GM21825 (cell line): ENCODE measurements around the gene INO80D.
"Not testable (repeated sequence)": the region's sequence is repeated elsewhere in the genome, so short reads cannot be mapped to it uniquely, and the experiment has no call there.

Source experiments
- ATAC-seq: cut with Tn5 transposase; IDR thresholded peaks from one replicate; pipeline ENCODE4 v1.9.1; 2021; ENCODE audit warnings: mild to moderate bottlenecking, moderate library complexity; ENCODE audit not compliant: unreplicated experiment

The INO80D gene

DNA sequence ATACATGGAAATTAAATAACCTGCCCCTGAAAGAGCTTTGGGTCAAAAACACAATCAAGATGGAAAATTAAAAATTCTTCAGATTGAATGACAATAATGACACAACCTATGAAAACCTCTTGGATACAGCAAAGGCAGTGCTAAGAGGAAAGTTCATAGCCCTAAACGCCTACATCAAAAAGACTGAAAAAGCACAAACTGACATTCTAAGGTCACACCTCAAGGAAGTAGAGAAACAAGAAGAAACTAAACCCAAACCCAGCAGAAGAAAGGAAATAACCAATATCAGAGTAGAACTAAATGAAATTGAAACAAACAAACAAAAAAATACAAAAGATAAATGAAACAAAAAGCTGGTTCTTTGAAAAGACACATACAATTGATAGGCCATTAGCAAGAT lies 52.5 kb downstream of the INO80D start:
- ATAC-seq = not testable (repeated sequence)

DNA sequence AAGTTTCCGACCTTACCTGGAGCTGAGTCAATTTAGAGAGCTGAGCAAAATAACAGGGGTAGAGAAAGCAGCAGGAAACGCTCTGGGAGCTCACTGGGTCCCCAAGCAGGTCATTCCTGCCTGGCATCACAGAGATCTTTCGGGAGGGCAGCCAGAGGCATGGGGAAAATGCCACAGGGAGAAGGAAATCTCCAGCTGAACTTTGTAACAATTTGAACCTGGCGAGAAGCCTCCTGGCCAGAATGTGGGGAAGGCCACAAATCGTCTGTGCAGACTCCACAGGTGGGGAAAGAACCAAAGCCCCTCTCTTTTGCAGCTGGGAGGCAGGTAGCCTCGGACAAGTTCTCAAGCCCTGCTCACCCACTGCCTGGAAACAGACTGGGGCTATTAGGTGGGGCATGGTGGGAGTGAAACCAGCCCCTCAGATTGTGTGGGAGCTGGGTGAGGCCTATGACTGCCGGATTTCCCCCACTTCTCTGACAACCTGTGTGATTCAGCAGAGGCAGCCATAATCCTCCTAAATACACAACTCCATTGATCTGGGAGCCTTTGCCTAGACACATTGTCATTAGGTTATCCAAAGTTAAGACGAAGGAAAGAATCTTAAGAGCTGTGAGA lies 53.9 kb downstream of the INO80D start:
- no peak for ATAC-seq

DNA sequence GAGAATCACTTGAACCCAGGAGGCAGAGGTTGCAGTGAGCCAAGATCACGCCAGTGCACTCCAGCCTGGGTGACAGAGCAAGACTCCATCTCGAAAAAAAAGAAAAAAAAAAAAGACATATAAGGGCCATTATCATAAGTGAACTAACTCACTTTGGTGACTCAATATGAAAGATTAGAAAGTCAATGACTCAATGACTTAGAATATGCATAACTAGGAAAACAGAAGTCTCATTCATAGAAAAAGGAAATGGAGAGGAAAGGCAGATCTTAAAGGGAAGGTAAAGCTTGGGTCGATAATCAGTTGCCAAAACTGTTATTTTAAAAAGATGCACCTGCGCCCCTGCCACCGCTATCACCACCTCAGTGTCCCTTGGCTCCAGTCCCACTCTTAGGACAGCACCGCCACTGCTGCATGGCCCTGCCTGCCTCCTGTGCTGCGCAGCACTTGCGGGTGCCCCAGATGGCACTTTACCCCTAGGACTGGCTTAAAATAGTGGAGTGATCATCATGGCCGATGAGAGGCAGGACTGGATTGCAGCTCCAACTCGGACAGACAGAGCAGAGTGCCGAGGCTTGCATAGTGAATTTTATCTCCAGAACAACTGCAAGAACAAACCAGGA lies 54.7 kb downstream of the INO80D start:
- ATAC-seq = peak; percentile 79

- ATAC-seq = no peak
Measured at GRCh38 chr2:206028101-206028500, 57.9 kb downstream of the INO80D start.

GRCh38 chr2:206023183-206023582 lies 62.8 kb downstream of the INO80D start:
- ATAC-seq = no peak

- no peak for ATAC-seq
Measured at GRCh38 chr2:206020171-206020570, 65.8 kb downstream of the INO80D start.

- ATAC-seq = not testable (repeated sequence)
Measured at GRCh38 chr2:206015746-206016145, 70.2 kb downstream of the INO80D start.

DNA sequence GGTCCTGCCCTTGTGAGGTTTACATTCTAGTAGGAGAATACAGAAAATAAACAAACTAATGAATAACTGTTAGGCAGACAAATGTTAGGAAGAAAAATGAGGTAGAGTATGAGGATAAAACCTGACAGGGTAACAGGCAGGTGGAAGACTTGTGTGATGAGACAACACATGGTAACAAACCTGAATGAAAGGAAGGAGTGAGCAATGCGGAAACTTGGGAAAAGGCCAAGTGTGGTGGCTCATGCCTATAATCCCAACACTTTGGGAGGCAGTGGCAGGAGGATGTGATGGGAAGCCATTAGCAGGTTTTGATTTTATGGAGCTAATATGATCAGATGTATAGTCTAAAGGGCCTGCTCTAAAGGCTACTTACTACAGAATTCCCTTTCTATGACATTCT lies 74.2 kb downstream of the INO80D start:
- no peak for ATAC-seq

DNA sequence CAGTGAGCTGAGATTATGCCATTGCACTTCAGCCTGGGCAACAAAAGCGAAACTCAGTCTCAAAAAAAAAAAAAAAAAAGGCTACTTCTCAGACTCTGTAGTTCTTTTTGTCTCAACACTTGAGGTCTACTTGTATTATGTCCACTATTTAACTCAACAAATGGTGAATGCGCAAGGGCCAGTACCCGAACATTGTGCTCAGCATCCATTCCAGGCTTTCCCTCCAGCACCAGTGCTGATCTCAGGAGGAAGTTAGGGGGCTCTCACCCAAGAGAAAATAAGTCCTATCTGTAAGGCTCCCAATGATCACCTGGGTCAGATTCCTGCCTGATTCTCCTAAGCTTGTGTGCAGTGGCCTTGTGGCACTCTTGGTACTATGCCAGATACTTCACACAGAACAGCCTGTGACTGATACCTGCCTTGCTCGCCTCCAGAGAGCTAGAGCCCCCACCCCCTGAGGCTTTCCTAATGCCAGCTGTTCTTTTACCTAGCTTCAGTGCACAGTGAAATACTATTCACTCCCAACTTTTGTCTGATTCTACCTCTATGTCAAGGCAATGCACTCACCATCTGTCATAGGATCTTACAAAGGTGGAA lies 74.9 kb downstream of the INO80D start:
- ATAC-seq = no peak

- peak; percentile 63 for ATAC-seq
Measured at GRCh38 chr2:206004004-206004693, 81.8 kb downstream of the INO80D start.

DNA sequence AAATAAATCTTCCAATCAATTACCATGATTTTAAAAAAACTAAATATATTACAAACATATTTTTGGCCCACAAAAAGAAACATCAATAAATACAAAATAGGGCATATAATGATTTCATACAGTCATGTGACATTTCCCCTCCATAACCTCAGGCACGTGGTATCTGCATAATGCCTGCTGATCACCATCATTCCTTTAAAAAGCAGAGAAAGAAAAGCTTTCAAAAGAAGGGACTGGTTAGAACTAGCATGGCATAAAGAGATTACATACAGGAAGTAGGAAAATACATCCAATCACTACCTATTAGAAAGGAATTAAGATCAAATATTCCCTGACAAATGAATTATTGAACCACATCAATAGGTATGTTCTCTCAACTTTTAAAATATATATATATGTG lies 83.5 kb downstream of the INO80D start:
- no peak for ATAC-seq

GRCh38 chr2:206001912-206002311 lies 84.1 kb downstream of the INO80D start:
- ATAC-seq = no peak

DNA sequence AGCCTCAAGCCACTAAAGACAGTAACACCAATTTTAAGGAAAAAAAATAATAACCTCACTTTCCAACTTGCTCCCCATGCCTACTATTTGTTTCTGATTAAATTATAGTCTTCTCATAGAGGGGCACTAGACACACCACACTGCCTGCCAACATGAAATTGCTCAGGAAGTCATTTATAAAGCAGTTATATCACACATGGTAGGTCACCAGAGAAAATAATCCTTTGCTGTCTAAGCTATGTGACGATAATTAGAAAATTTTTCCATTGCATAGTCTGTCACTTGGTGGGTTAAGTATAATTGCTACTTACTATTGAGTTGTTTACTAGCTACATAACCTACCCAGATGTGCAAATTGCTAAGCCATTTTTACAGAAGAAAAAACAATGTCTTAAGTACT lies 85.2 kb downstream of the INO80D start:
- no peak for ATAC-seq

GRCh38 chr2:205998583-205998982 lies 87.4 kb downstream of the INO80D start:
- no peak for ATAC-seq

GRCh38 chr2:205996161-205996560 lies 89.8 kb downstream of the INO80D start:
- ATAC-seq = no peak

- ATAC-seq = no peak
Measured at GRCh38 chr2:205995260-205995659, 90.7 kb downstream of the INO80D start.

DNA sequence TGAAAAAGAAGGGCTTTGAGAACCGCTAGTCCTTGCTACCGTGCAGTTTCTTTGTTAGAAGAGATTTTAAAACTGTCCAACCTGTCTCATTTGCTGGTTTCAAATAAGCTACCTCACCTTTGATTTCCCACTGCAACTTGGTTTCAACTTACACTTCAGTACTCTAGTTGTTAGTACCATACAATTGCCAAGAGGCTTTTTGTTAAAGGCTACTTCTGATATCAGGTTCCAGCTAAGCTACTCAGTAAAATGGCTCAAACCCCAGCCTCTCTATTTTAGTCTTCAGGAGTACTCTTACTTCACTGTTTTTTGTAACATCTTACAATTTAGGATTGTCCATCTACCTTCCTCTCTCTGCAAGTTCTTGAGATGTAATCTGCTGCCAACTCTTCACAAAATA lies 91.6 kb downstream of the INO80D start:
- no peak for ATAC-seq

GRCh38 chr2:205990104-205990503 lies 95.9 kb downstream of the INO80D start:
- no peak for ATAC-seq

- ATAC-seq = no peak
Measured at GRCh38 chr2:205989271-205990071, 96.5 kb downstream of the INO80D start.

GRCh38 chr2:205988681-205989080 lies 97.3 kb downstream of the INO80D start:
- not testable (repeated sequence) for ATAC-seq

DNA sequence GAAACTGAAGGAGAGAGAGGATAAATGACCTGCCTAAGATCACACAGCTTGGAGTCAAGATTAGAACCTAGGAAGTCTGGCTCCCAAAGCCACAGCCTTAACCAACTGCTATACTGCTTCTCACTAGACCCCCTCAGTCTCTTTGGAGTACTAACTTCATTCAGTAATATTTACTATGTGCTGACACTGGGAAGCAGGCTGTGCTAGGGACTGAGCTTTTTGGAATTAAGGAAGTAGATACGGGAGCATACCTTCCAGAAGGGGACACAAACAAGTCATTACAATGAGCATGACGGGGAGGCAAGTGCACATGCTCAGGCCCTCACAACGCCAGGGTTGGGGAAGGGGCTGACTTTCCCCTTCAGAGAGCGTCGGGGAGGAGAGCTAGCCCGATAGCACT lies 97.7 kb downstream of the INO80D start:
- no peak for ATAC-seq
